Mesenchymal stem cell (in vitro differentiated cells and primary cell): Measurements from ENCODE around the gene KRT86.
A peak's percentile ranks its signal among the peaks of the same experiment; 100 is the strongest.

Source experiments
- DNase-seq: peaks from one replicate; pipeline ENCODE4 v3.0.0-alpha.2; 2013
- H2AFZ ChIP-seq: one replicate; pipeline ENCODE4 v1.6.1; 2013; ENCODE audit warnings: low read depth, mild to moderate bottlenecking, control low read depth, inconsistent platforms, low read length, moderate library complexity
- H2AK5ac ChIP-seq: 2 replicates; pipeline ENCODE4 v1.6.1; 2013; ENCODE audit warnings: low read length, moderate library complexity, mild to moderate bottlenecking, inconsistent platforms; ENCODE audit not compliant: severe bottlenecking
- H2BK120ac ChIP-seq: one replicate; pipeline ENCODE4 v1.6.1; 2013; ENCODE audit warnings: low read depth, mild to moderate bottlenecking, inconsistent platforms, low read length, moderate library complexity
- H2BK12ac ChIP-seq, 2 experiments: one replicate each; pipeline ENCODE4 v1.6.1; 2013; ENCODE audit warnings: inconsistent platforms in 2 of 2, low read length in 2 of 2, mild to moderate bottlenecking in 2 of 2, moderate library complexity in 2 of 2, control low read depth in 1 of 2
- H2BK15ac ChIP-seq: one replicate; pipeline ENCODE4 v1.6.1; 2013; ENCODE audit warnings: mild to moderate bottlenecking, low read depth, inconsistent platforms; ENCODE audit not compliant: poor library complexity, severe bottlenecking
- H2BK5ac ChIP-seq: 2 replicates; pipeline ENCODE4 v1.6.1; 2013; ENCODE audit warnings: low read depth, mild to moderate bottlenecking, low read length, control low read depth, inconsistent platforms; ENCODE audit not compliant: poor library complexity, severe bottlenecking
- H3K14ac ChIP-seq, 2 experiments: one replicate each; pipeline ENCODE4 v1.6.1; 2013; ENCODE audit warnings: inconsistent platforms in 2 of 2, low read length in 2 of 2, control low read depth in 1 of 2, mild to moderate bottlenecking in 1 of 2, moderate library complexity in 1 of 2
- H3K18ac ChIP-seq, 2 experiments: one replicate each; pipeline ENCODE4 v1.6.1; 2013; ENCODE audit warnings: inconsistent platforms in 2 of 2, low read length in 2 of 2, control low read depth in 1 of 2, low read depth in 1 of 2, mild to moderate bottlenecking in 1 of 2
- H3K23ac ChIP-seq, 2 experiments: one replicate each; pipeline ENCODE4 v1.6.1; 2013; ENCODE audit warnings: inconsistent platforms in 2 of 2, low read length in 2 of 2, mild to moderate bottlenecking in 2 of 2, moderate library complexity in 2 of 2, control low read depth in 1 of 2
- H3K27ac ChIP-seq: 2 replicates; pipeline ENCODE4 v1.5.1; 2013; ENCODE audit warnings: mild to moderate bottlenecking, moderate library complexity, low read length, control low read depth, inconsistent platforms; ENCODE audit not compliant: poor library complexity, severe bottlenecking
- H3K27me3 ChIP-seq, 2 experiments: 2 replicates each; pipeline versions ENCODE4 v1.6.1 to v1.7.0; 2013; ENCODE audit warnings: low read length in 2 of 2, mild to moderate bottlenecking in 2 of 2, moderate library complexity in 2 of 2, control low read depth in 1 of 2, inconsistent platforms in 1 of 2; ENCODE audit not compliant: control insufficient read depth in 1 of 2, insufficient read depth in 1 of 2
- H3K36me3 ChIP-seq, 2 experiments: 2 replicates each; pipeline versions ENCODE4 v1.6.1 to v1.7.0; 2013; ENCODE audit warnings: low read length in 2 of 2, control low read depth in 1 of 2, inconsistent platforms in 1 of 2, low read depth in 1 of 2, mild to moderate bottlenecking in 1 of 2; ENCODE audit not compliant: insufficient read depth in 2 of 2, control insufficient read depth in 1 of 2
- H3K4ac ChIP-seq, 2 experiments: one replicate each; pipeline ENCODE4 v1.6.1; 2013; ENCODE audit warnings: inconsistent platforms in 2 of 2, low read length in 2 of 2, mild to moderate bottlenecking in 2 of 2, moderate library complexity in 2 of 2, control low read depth in 1 of 2, low read depth in 1 of 2
- H3K4me1 ChIP-seq: 2 replicates; pipeline ENCODE4 v1.6.1; 2013; ENCODE audit warnings: low read depth, low read length, control low read depth; ENCODE audit not compliant: control insufficient read depth, insufficient read depth
- H3K4me2 ChIP-seq: 2 replicates; pipeline ENCODE4 v1.6.1; 2013; ENCODE audit warnings: low read length, mild to moderate bottlenecking, inconsistent platforms; ENCODE audit not compliant: poor library complexity, severe bottlenecking
- H3K4me3 ChIP-seq, 2 experiments: 2 replicates each; pipeline versions ENCODE4 v1.5.1 to v1.7.0; 2013; ENCODE audit warnings: low read length in 2 of 2, mild to moderate bottlenecking in 2 of 2, control low read depth in 1 of 2, low read depth in 1 of 2; ENCODE audit not compliant: insufficient read depth in 1 of 2
- H3K79me1 ChIP-seq: replicated peaks from 2 replicates; pipeline ENCODE4 v1.6.1; 2013; ENCODE audit warnings: mild to moderate bottlenecking, control low read depth, low read length, inconsistent platforms; ENCODE audit not compliant: poor library complexity, severe bottlenecking
- H3K9ac ChIP-seq: 2 replicates; pipeline ENCODE4 v1.7.0; 2013; ENCODE audit warnings: mild to moderate bottlenecking, low read length, moderate library complexity
- H3K9me3 ChIP-seq: 2 replicates; pipeline ENCODE4 v1.7.0; 2013; ENCODE audit warnings: mild to moderate bottlenecking, low read length; ENCODE audit not compliant: control insufficient read depth
- H4K8ac ChIP-seq: one replicate; pipeline ENCODE4 v1.6.1; 2013; ENCODE audit warnings: inconsistent platforms, mild to moderate bottlenecking, low read length, moderate library complexity
- H4K91ac ChIP-seq: one replicate; pipeline ENCODE4 v1.6.1; 2013; ENCODE audit warnings: mild to moderate bottlenecking, low read length, inconsistent platforms
- WGBS: methylation state at CpG from one replicate; pipeline ENCODE4 v1.1.7; 2013; ENCODE audit warnings: mixed read lengths; 5-methylcytosine and 5-hydroxymethylcytosine counted together

KRT86 gene

GRCh38 chr12:52278575-52279421 is 4.4 kb downstream of the KRT86 start:
- Histone ChIP-seq H3K27ac (peak overlapping the region; percentile 16), H3K9ac (peak overlapping the region; percentile 70), H2AFZ (no peak overlapping the region), H3K4me1 (peaks cover 28% of the 10 kb centered on the region), H3K14ac (peak overlapping the region in 1 of 2 experiments; percentile 21), H2BK12ac (no peak overlapping the region), H3K9me3 (no peaks in the 10 kb centered on the region), H3K4me2 (peak overlapping the region; percentile 67), H2BK120ac (no peak overlapping the region), H3K36me3 (no peaks in the 10 kb centered on the region), H3K23ac (no peak overlapping the region), H3K4ac (no peak overlapping the region), H2BK15ac (no peak overlapping the region), H4K8ac (peak overlapping the region; percentile 80), H3K27me3 (peaks cover 0 to 42% of the 10 kb centered on the region in 2 experiments), H3K79me1 (no peaks in the 10 kb centered on the region), H2AK5ac (peak overlapping the region; percentile 80), H4K91ac (no peak overlapping the region), H2BK5ac (peak overlapping the region; percentile 8), H3K18ac (peak overlapping the region in 1 of 2 experiments; percentile 49), H3K4me3 (peak overlapping the region in 1 of 2 experiments; percentile 39)
- peak; percentile 67 for DNase-seq
- WGBS: 23% methylated on average over 30 of the region's 32 CpGs

DNA sequence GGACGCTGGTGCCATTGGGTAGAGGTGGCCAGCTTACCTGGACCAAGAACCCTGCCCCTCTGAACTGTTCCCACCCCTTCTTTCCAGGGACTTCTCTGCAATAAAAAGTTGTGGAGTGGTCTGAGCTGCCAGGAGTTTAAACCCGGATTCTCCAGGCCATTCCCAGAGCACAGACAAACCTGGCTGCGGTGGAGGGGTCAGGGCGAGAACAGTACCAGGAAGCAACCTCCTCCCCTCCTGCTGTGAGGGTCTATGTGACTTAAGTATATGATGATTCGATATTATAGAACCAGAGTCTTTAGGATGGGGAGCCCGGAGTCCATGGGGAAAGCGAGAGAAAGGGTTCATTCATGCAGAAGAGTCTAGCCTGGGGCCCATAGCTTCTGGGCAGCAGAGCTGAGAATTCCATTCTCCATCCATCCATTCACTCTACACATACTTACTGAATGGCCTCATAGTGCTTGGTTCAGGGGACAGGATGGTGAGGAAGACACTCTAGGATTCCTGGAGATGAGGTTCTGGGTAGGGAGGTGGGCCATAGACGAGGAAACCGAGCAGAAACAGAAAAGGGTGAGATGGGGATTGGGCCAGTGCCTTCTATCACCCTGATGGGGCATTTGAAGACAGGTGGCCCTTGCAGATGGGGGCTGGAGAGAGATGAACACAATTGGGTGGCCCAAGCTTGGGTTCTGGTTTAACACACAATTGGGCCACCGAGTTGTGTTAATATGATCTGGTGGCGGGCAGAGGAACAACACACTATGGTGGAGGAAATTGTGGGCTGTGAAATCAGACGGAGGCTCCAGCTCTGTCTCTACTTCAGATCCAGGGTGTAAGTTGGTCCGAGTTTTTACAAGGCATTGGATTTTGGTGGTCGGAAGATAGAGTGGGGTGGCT is 5.2 kb downstream of the KRT86 start:
- Histone ChIP-seq H2BK15ac (peak overlapping the region; percentile 19), H3K27ac (peak overlapping the region; percentile 80), H3K4ac (peak overlapping the region in 1 of 2 experiments; percentile 24), H3K4me2 (no peak overlapping the region), H3K9me3 (no peaks in the 10 kb centered on the region), H2AFZ (no peak overlapping the region), H4K8ac (no peak overlapping the region), H4K91ac (no peak overlapping the region), H2BK120ac (no peak overlapping the region), H2BK12ac (no peak overlapping the region), H3K18ac (no peak overlapping the region), H2BK5ac (peak overlapping the region; percentile 37), H3K36me3 (no peaks in the 10 kb centered on the region), H3K4me1 (peaks cover 28% of the 10 kb centered on the region), H3K4me3 (no peak overlapping the region), H3K14ac (no peak overlapping the region), H2AK5ac (peak overlapping the region; percentile 96), H3K23ac (peak overlapping the region in 1 of 2 experiments; percentile 29), H3K79me1 (no peaks in the 10 kb centered on the region), H3K27me3 (peaks cover 0 to 35% of the 10 kb centered on the region in 2 experiments), H3K9ac (peak overlapping the region; percentile 87)
- peak; percentile 10 for DNase-seq
- WGBS: 94% methylated on average over 10 of the region's 14 CpGs

- H4K91ac ChIP-seq: no peak overlapping the region
- H4K8ac ChIP-seq: no peak overlapping the region
- no peak overlapping the region for H2BK120ac ChIP-seq
- H3K14ac ChIP-seq: no peak overlapping the region
- H3K27ac ChIP-seq: peak overlapping the region; percentile 80
- peak; percentile 84 for DNase-seq
- no peak overlapping the region for H2AFZ ChIP-seq
- H2BK5ac ChIP-seq: peak overlapping the region; percentile 45
- WGBS: 49% methylated on average over 3 of the region's 3 CpGs
- H2AK5ac ChIP-seq: peak overlapping the region; percentile 96
- no peaks in the 10 kb centered on the region for H3K36me3 ChIP-seq
- H3K18ac ChIP-seq: no peak overlapping the region
- H3K27me3 ChIP-seq: peaks cover 0 to 29% of the 10 kb centered on the region in 2 experiments
- H2BK15ac ChIP-seq: no peak overlapping the region
- H2BK12ac ChIP-seq: no peak overlapping the region
- peaks cover 28% of the 10 kb centered on the region for H3K4me1 ChIP-seq
- no peaks in the 10 kb centered on the region for H3K79me1 ChIP-seq
- H3K23ac ChIP-seq: peak overlapping the region in 1 of 2 experiments; percentile 29
- H3K9me3 ChIP-seq: no peaks in the 10 kb centered on the region
- H3K4me3 ChIP-seq: peak overlapping the region in 1 of 2 experiments; percentile 10
- no peak overlapping the region for H3K4me2 ChIP-seq
- peak overlapping the region; percentile 87 for H3K9ac ChIP-seq
- H3K4ac ChIP-seq: no peak overlapping the region
Observed at GRCh38 chr12:52280319-52280795, 5.9 kb downstream of the KRT86 start.
